ENCODE data around the gene SARDH. TPM values are rescaled to one million over a fixed set of nuclear protein-coding genes. Genes with fewer than 3 reads are reported as not detected.

Gene SARDH
- total RNA-seq, 1 donor from 2014 or later = 1.2 TPM

DNA sequence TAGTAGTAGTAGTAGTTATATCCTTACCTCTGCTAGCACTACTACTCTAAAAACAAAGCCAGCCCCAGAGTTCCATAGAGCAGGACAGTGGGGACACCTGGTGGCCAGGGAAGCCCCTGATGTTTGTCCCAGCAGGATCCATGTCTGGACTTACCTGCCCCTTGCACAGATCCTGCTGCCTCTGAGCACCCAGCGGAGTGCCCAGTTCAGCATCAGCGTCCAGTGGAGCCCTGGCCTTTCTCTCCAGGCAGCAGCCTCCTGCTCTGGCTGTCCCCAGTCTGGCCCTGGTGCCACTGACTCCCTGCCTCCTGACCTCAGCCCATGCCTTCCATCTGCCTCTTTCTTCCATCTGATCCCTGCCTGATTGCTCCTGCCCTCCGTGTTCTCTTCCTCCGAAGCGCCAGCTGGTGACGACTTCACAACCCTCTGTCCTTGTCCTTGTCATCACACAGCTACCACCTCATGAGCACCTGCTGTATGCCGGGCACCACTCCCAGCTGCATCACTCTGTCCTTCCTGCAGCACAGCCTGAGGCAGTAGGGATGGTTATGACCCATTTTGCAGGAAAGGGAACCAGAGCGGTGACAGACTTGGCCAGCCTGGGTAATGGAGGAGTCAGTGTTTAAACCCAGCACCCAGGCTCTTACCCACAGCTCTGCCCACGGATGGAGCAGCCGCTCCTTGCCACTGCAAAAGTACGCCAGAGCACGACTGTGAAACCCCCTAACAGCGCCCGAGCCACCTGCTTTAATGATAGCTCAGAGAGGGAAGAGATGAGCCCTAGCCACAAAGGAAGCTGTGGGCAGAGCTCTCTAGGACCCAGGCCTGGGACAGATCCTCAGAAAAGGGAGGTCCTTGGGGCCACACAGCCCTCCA is 11.5 kb downstream of the SARDH start:
- Mint-ChIP-seq H3K4me3 (ENCODE audit: unreplicated experiment) (no peak overlapping the region), H3K4me1 (ENCODE audit: low read depth) (no peaks in the 10 kb centered on the region), H3K27me3 (ENCODE audit: low read depth) (peaks cover 50% of the 10 kb centered on the region), H3K36me3 (ENCODE audit: low read depth) (no peaks in the 10 kb centered on the region), H3K9me3 (ENCODE audit: low read depth) (no peaks in the 10 kb centered on the region), H3K27ac (ENCODE audit: unreplicated experiment) (no peak overlapping the region)
- DNase-seq (ENCODE audit: low spot score) = peak; percentile 75
- TF ChIP-seq, protein P1, sequence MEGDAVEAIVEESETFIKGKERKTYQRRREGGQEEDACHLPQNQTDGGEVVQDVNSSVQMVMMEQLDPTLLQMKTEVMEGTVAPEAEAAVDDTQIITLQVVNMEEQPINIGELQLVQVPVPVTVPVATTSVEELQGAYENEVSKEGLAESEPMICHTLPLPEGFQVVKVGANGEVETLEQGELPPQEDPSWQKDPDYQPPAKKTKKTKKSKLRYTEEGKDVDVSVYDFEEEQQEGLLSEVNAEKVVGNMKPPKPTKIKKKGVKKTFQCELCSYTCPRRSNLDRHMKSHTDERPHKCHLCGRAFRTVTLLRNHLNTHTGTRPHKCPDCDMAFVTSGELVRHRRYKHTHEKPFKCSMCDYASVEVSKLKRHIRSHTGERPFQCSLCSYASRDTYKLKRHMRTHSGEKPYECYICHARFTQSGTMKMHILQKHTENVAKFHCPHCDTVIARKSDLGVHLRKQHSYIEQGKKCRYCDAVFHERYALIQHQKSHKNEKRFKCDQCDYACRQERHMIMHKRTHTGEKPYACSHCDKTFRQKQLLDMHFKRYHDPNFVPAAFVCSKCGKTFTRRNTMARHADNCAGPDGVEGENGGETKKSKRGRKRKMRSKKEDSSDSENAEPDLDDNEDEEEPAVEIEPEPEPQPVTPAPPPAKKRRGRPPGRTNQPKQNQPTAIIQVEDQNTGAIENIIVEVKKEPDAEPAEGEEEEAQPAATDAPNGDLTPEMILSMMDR (IDR thresholded peaks at IDR 0.05) = peak; percentile 82

DNA sequence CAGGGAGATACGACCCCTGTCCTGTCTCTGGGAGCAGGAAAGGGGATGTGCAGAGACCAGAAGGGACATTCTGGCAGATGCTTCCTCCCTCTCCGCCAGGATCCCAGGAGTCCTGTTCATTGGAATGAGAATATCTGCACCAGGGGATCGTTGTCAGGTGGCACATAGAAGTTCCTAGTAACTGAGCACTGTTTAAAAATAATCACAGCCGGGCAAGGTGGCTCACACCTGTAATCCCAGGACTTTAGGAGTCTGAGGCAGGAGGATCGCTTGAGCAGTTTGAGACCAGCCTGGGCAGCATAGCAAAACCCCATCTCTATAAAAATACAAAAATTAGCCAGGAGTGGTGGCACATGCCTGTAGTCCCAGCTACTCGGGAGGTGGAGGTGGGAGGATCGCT is 12.3 kb downstream of the SARDH start:
- Mint-ChIP-seq H3K4me3 (ENCODE audit: unreplicated experiment) (no peak overlapping the region), H3K4me1 (ENCODE audit: low read depth) (no peaks in the 10 kb centered on the region), H3K36me3 (ENCODE audit: low read depth) (no peaks in the 10 kb centered on the region), H3K9me3 (ENCODE audit: low read depth) (no peaks in the 10 kb centered on the region), H3K27ac (ENCODE audit: unreplicated experiment) (no peak overlapping the region), H3K27me3 (ENCODE audit: low read depth) (peaks cover 55% of the 10 kb centered on the region)
- DNase-seq (ENCODE audit: low spot score) = no peak
- TF ChIP-seq, protein P1 (IDR thresholded peaks at IDR 0.05) = no peak

DNA sequence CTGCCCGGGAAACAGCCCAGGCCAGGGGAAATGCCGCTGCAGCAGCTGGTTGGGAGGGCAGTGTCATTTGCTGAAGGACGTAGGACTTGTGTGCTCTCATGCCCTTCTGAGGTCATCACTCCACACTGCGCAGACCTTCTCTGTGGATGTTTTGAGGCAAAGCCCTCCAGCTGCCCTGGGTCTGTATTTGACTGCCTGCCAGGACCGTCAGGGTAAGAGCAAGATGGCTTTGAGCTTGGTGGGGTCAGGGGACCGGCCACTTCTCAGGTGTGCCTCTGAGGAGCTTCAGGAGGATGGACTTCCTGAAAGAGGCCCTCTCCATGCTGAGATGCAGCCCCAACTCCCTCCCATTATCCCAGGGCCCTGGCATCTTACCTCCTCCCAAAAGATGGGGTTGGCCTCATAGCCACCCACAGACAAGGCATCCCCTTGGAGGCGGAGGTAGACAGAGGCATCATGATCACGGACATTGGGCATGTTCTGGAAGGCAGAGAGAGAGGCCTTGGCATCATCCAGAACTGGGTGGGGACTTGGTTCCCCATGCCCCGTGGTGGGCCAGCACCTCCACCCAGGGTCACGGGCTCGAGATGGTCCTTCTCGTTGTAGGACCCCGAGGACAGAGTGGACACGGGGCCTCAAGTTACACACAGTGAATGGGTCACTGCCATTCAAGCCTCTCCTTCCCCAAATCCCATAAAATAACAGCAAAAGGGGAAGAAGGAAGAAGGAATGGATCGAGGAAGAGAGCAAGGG is 19.4 kb downstream of the SARDH start:
- Mint-ChIP-seq H3K27me3 (ENCODE audit: low read depth) (peaks cover 21% of the 10 kb centered on the region), H3K9me3 (ENCODE audit: low read depth) (peaks cover 2% of the 10 kb centered on the region), H3K4me3 (ENCODE audit: unreplicated experiment) (no peak overlapping the region), H3K27ac (ENCODE audit: unreplicated experiment) (no peak overlapping the region), H3K36me3 (ENCODE audit: low read depth) (no peaks in the 10 kb centered on the region), H3K4me1 (ENCODE audit: low read depth) (peaks cover 24% of the 10 kb centered on the region)
- TF ChIP-seq, protein P1 (IDR thresholded peaks at IDR 0.05) = no peak
- peak; percentile 63 for DNase-seq (ENCODE audit: low spot score)

DNA sequence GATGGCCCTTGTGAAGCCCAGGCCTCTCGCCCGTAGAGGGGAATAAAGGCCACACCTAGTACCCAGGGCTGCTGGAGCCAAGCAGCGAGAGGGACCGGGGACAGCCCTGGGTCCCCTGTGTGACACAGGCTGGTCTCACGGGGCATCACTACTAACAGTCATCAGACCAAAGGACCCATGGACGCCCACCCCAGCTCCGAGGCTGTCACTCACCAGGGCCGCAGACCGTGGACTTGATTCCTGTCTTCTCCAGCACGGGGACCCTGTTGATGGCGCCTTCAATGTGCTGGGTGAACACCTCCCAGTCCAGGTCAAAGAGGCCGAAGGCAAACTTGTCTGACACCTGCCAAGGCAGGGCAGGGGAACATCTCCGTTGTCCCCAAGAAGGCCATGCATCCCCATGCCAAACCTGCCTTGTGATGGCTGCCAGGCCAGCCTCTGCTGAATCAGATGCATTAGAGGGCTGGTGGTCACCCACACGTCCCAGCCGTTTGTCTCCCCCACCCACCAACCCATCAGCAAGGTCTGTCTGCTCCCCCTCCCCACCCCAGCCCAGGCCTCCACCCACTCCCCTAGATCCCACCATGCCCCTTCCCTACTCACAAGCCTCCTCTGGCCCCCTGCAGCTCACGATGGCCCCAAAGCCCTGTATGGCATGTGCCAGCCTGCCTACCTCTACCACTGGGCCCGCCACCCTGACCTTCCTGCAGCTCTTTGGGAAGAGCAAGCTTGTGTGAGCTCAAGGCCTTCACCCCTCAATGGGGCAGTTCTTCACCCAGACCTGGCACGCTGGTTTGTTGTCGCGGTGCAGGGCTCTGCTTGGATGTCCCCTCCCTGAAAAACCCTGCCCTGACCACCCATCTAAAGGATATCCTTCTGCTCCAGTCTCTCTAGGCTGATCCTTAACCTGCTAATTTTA is 20.8 kb downstream of the SARDH start:
- Mint-ChIP-seq H3K9me3 (ENCODE audit: low read depth) (peaks cover 2% of the 10 kb centered on the region), H3K27ac (ENCODE audit: unreplicated experiment) (no peak overlapping the region), H3K36me3 (ENCODE audit: low read depth) (no peaks in the 10 kb centered on the region), H3K4me3 (ENCODE audit: unreplicated experiment) (no peak overlapping the region), H3K4me1 (ENCODE audit: low read depth) (peaks cover 29% of the 10 kb centered on the region), H3K27me3 (ENCODE audit: low read depth) (peaks cover 16% of the 10 kb centered on the region)
- TF ChIP-seq, protein P1 (IDR thresholded peaks at IDR 0.05) = no peak
- peak; percentile 75 for DNase-seq (ENCODE audit: low spot score)

Measured in chondrocyte (in vitro differentiated cells).